ENCODE data around the gene MEIKIN.

GRCh38 chr5:131773805-131774204 is 171.7 kb downstream of the MEIKIN start:
- TF ChIP-seq CTCF (IDR thresholded peaks at IDR 0.05) (no peak), POLR2A (IDR thresholded peaks at IDR 0.05) (no peak)

Measured in sigmoid colon (tissue), 3 donors.